ENCODE data around the gene DPM2.

The DPM2 gene

GRCh38 chr9:127895811-127896210 is 41.8 kb downstream of the DPM2 start:
- DNase-seq (ENCODE audit: extremely low spot score): no peak
- TF ChIP-seq CTCF (IDR thresholded peaks at IDR 0.05; ENCODE audit: control extremely low read depth, extremely low read depth, low read depth, missing control alignments): no peak
- ChIA-PET CTCF (interaction anchor here (1.1 to 2.6 kb wide), 6 partner anchors 11 to 393 kb away, joined by 3 to 11 read pairs (median 4); no protein-coding TSS in a partner anchor), POLR2A (no interaction called here)

GRCh38 chr9:127893392-127893791 is 44.3 kb downstream of the DPM2 start:
- no peak for TF ChIP-seq CTCF (IDR thresholded peaks at IDR 0.05; ENCODE audit: control extremely low read depth, extremely low read depth, low read depth, missing control alignments)
- no peak for DNase-seq (ENCODE audit: extremely low spot score)
- ChIA-PET POLR2A (interaction anchor here (1.1 kb wide), 1 partner anchor 24 kb away, joined by 3 read pairs; the partner anchor contains the start of gene ST6GALNAC4), CTCF (interaction anchor here (2.6 to 3.6 kb wide), 2 partner anchors 8 to 24 kb away, joined by 11 to 15 read pairs; no protein-coding TSS in a partner anchor)

- CTCF ChIA-PET: interaction anchor here (0.8 to 3.6 kb wide), 2 partner anchors 23 to 158 kb away, joined by 3 to 15 read pairs; partner anchors contain the start of gene TOR2A
- no peak for DNase-seq (ENCODE audit: extremely low spot score)
- TF ChIP-seq CTCF (IDR thresholded peaks at IDR 0.05; ENCODE audit: control extremely low read depth, extremely low read depth, low read depth, missing control alignments): no peak
- POLR2A ChIA-PET: interaction anchor here (1.1 kb wide), 1 partner anchor 24 kb away, joined by 3 read pairs; the partner anchor contains the start of gene ST6GALNAC4
These were observed 44.8 kb downstream of the DPM2 start for GRCh38 chr9:127892831-127893230.

- ChIA-PET POLR2A (interaction anchor here (0.6 kb wide), 1 partner anchor 11 kb away, joined by 6 read pairs; no protein-coding TSS in a partner anchor), CTCF (interaction anchor here (1.2 to 1.8 kb wide), 6 partner anchors 8 to 31 kb away, joined by 3 to 15 read pairs (median 6); no protein-coding TSS in a partner anchor)
- TF ChIP-seq CTCF (IDR thresholded peaks at IDR 0.05; ENCODE audit: control extremely low read depth, extremely low read depth, low read depth, missing control alignments): no peak
- DNase-seq (ENCODE audit: extremely low spot score): no peak
These were observed 47.6 kb downstream of the DPM2 start for GRCh38 chr9:127890053-127890452.

DNA sequence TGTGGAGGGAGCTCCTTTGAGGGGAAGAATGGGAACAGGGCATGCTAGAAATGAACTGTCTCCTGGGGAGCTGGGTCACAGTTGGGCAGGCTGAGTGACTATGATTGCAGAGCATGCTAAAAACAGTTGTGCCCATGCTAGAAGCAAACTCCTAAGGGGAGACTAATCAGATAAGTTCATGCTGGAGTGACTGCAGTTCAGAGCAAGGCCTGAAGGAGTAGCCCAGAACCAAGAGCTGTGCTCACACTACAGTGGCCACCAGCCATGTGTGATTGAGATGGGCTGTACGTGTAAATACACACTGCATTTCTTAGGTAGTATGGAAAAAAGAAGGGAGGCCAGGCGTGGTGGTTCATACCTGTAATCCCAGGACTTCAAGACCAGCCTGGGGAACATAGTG is 49.9 kb downstream of the DPM2 start:
- POLR2A ChIA-PET: interaction anchor here (0.6 to 0.7 kb wide), 2 partner anchors 14 to 29 kb away, joined by 3 to 4 read pairs; partner anchors contain the start of gene ST6GALNAC4
- peak; percentile 6 for TF ChIP-seq CTCF (IDR thresholded peaks at IDR 0.05; ENCODE audit: control extremely low read depth, extremely low read depth, low read depth, missing control alignments)

GRCh38 chr9:127886401-127886972 is 51.2 kb downstream of the DPM2 start:
- POLR2A ChIA-PET: no interaction called here
- CTCF ChIA-PET: interaction anchor here (2.1 to 2.8 kb wide), 3 partner anchors 8 to 35 kb away, joined by 7 to 20 read pairs (median 11); no protein-coding TSS in a partner anchor
- TF ChIP-seq CTCF (IDR thresholded peaks at IDR 0.05; ENCODE audit: control extremely low read depth, extremely low read depth, low read depth, missing control alignments): no peak
- DNase-seq (ENCODE audit: extremely low spot score): no peak

More for the DNA sequence above, 49.9 kb downstream of the DPM2 start:
- no peak for DNase-seq (ENCODE audit: extremely low spot score)
- CTCF ChIA-PET: interaction anchor here (0.8 to 2.1 kb wide), 4 partner anchors 16 to 102 kb away, joined by 3 to 7 read pairs (median 6); partner anchors contain the start of gene CDK9
